HG03135 (cell line): ENCODE measurements around the gene MYEOV.

ENCODE experiments used
- ATAC-seq: cut with Tn5 transposase; IDR thresholded peaks from one replicate; pipeline ENCODE4 v1.9.1; 2021; ENCODE audit warnings: mild to moderate bottlenecking, moderate library complexity; ENCODE audit not compliant: unreplicated experiment

Gene MYEOV

GRCh38 chr11:69286374-69287371 lies 7.3 kb upstream of the MYEOV start:
- no peak for ATAC-seq

GRCh38 chr11:69287968-69288882 lies 5.7 kb upstream of the MYEOV start:
- ATAC-seq: no peak

GRCh38 chr11:69288883-69289242 lies 5.1 kb upstream of the MYEOV start:
- ATAC-seq: no peak

- no peak for ATAC-seq
Observed at GRCh38 chr11:69290806-69291205, 3.1 kb upstream of the MYEOV start.

GRCh38 chr11:69291459-69292110 lies 2.4 kb upstream of the MYEOV start:
- no peak for ATAC-seq

- no peak for ATAC-seq
Observed at GRCh38 chr11:69292221-69292648, 1.7 kb upstream of the MYEOV start.

GRCh38 chr11:69293087-69293486 lies 868 bp upstream of the MYEOV start:
- no peak for ATAC-seq

- no peak for ATAC-seq
Observed at GRCh38 chr11:69294571-69295078, 670 bp downstream of the MYEOV start.

- ATAC-seq: no peak
Observed at GRCh38 chr11:69295079-69295994, 1.4 kb downstream of the MYEOV start.

- no peak for ATAC-seq
Observed at GRCh38 chr11:69295995-69296889, 2.3 kb downstream of the MYEOV start.

GRCh38 chr11:69296890-69297786 lies 3.2 kb downstream of the MYEOV start:
- ATAC-seq: peak; percentile 52

GRCh38 chr11:69297787-69298266 lies 3.9 kb downstream of the MYEOV start:
- peak; percentile 17 for ATAC-seq

GRCh38 chr11:69298267-69299022 lies 4.5 kb downstream of the MYEOV start:
- ATAC-seq: peak; percentile 32

- ATAC-seq: no peak
Observed at GRCh38 chr11:69299023-69299461, 5.1 kb downstream of the MYEOV start.

- no peak for ATAC-seq
Observed at GRCh38 chr11:69299572-69299971, 5.6 kb downstream of the MYEOV start.

- no peak for ATAC-seq
Observed at GRCh38 chr11:69300120-69301060, 6.4 kb downstream of the MYEOV start.
